Ectodermal cell (in vitro differentiated cells): ENCODE results near the gene G6PC2.
"Not testable (repeated sequence)": the region's sequence is repeated elsewhere in the genome, so short reads cannot be mapped to it uniquely, and the experiment has no call there.

ENCODE experiments used
- H3K27ac ChIP-seq: 2 replicates; pipeline ENCODE4 v1.7.0; 2013; ENCODE audit warnings: mild to moderate bottlenecking, low read depth, low read length; ENCODE audit not compliant: insufficient read depth, poor library complexity, severe bottlenecking
- H3K27me3 ChIP-seq: 2 replicates; pipeline ENCODE4 v1.7.0; 2013; ENCODE audit warnings: mild to moderate bottlenecking, low read length; ENCODE audit not compliant: insufficient read depth, control insufficient read depth, poor library complexity, severe bottlenecking
- H3K36me3 ChIP-seq: one replicate; pipeline ENCODE4 v1.7.0; 2013; ENCODE audit warnings: low read length; ENCODE audit not compliant: control insufficient read depth, insufficient read depth
- H3K4me1 ChIP-seq: one replicate; pipeline ENCODE4 v1.7.0; 2013; ENCODE audit warnings: low read length; ENCODE audit not compliant: control insufficient read depth, insufficient read depth
- H3K4me3 ChIP-seq: 2 replicates; pipeline ENCODE4 v1.7.0; 2013; ENCODE audit warnings: low read depth, low read length, control low read depth; ENCODE audit not compliant: insufficient read depth
- H3K9me3 ChIP-seq: 2 replicates; pipeline ENCODE4 v1.7.0; 2013; ENCODE audit warnings: mild to moderate bottlenecking, low read length, moderate library complexity; ENCODE audit not compliant: control insufficient read depth
- WGBS, 2 experiments: methylation state at CpG; one replicate each; pipeline ENCODE4 v1.1.7; 2013; ENCODE audit warnings: missing lambda C conversion rate in 2 of 2; 5-methylcytosine and 5-hydroxymethylcytosine counted together

The G6PC2 gene

DNA sequence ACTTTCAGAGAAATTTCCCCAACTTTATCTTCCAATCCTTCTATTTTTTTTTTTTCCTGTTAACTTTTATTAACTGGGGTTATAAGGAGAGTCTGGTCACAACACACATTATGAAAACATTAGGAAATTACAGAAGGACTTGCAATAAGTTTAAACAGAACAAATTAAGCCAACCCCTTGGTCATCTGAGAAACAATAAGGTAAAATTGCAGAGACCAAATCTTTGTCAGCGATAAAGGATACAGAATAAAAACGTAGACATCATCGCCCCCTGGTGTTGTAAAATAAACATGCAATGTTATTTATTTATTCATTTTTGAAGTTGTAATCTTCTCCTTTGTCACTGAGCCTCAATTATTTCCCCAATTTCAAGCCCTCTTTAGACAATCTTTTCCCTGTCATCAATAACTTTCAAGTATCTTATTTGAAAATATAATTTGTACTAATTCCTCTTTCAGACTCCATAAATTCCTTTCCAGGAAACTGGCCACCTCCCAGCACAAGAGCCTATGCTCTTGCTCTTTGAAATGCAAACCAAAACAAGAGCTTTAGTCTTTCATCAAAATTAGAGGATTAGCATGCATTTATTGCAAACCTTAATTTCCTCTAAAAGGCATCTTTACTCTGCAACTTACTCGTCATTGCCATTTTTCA is 19.5 kb downstream of the G6PC2 start:
- Histone ChIP-seq H3K36me3 (no peaks in the 10 kb centered on the region), H3K27ac (no peak overlapping the region), H3K4me3 (no peak overlapping the region), H3K4me1 (no peaks in the 10 kb centered on the region), H3K27me3 (no peaks in the 10 kb centered on the region), H3K9me3 (peaks cover under 1% of the 10 kb centered on the region)
- WGBS, 2 experiments, result 28 to 97% methylated on average over 1 to 4 of the region's 4 CpGs

DNA sequence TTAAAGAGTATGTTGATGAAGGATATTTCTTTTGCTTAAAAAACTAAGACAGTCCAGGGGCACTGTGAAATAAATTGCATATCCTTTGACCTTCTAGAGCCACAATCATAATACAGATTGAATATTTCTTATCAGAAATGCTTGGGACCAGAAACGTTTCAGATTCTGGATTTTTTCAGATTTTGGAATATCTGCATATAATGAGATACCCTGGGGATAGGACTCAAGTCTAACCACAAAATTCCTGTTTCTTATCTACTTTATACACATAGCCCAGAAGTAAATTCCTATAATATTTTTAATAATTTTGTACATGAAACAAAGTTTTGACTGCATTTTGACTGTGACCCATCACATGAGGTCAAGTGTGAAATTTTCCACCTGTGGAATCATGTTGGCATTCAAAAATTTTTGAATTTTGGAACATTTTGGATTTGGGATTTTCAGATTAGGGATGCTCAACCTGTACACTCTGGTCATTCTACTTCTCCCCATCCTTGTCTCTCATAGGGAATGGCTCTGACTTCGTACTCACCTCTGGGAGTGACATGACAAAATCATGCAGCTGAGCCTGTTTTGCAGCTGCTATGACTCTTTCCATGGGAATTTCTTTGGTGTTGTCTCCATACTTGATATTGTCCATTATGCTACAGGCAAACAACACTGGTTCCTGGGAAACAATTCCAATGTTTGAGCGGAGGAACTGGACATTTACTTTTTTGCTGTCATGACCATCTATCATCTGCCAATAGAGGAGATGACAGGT is 25.7 kb downstream of the G6PC2 start:
- Histone ChIP-seq H3K36me3 (no peaks in the 10 kb centered on the region), H3K4me1 (no peaks in the 10 kb centered on the region), H3K9me3 (no peaks in the 10 kb centered on the region), H3K27me3 (no peaks in the 10 kb centered on the region), H3K27ac (no peak overlapping the region), H3K4me3 (no peak overlapping the region)
- 93 to 94% methylated on average over 2 to 3 of the region's 3 CpGs for WGBS, 2 experiments

DNA sequence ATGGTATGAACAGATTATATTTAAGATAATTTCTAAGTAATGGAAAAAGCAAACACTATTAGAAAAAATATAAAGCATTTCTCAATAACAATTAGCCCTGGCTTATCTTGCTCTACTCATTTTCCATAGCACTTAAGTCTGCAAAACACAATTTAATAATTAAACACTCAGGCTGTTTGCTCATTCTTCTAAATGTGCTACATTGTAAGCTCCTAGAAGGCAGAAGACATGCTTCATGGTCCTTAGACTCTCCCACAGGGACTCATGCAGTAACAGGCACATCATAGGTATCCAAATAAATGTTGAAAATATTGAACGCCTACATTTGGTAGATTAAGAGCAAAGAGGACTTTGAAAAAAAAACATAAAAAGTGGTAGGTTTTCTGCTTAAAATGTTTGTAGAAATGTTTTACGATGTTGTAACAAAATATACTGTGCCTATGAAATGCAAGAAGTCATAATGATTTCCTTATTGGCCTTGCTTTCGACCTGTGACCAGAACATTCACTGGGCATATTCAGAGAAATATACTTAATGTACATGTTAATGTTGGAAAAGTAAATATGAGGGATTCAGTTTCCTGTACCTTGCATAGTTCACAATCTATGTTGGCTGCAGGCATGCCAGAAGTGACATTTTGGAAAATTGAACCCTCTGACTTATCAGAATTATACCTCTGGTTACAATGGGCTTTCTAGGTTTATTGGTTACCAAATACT is 27.2 kb downstream of the G6PC2 start:
- Histone ChIP-seq H3K4me3 (no peak overlapping the region), H3K27ac (no peak overlapping the region), H3K27me3 (no peaks in the 10 kb centered on the region), H3K4me1 (no peaks in the 10 kb centered on the region), H3K9me3 (no peaks in the 10 kb centered on the region), H3K36me3 (no peaks in the 10 kb centered on the region)
- WGBS, 2 experiments, result 94 to 96% methylated on average over 3 of the region's 3 CpGs

DNA sequence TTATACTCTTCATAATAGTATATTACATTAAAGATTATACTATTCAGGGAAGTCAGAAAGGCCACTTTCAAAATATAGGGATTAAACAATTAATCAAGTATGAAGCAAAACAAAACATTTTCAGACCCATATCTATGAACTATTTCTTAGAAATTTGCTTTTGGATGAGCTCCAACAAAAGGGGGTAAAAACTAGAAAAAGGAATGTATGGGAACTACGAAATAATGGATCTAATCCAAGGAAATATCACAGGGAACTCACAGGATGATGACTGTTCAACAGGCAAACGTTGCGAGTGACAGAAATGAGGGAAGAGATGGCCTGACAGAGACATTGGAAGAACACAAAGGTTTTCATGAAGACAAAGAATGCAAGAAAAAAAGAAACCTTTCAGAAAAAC is 27.9 kb downstream of the G6PC2 start:
- Histone ChIP-seq H3K4me3 (no peak overlapping the region), H3K27me3 (no peaks in the 10 kb centered on the region), H3K36me3 (no peaks in the 10 kb centered on the region), H3K27ac (no peak overlapping the region), H3K4me1 (no peaks in the 10 kb centered on the region), H3K9me3 (no peaks in the 10 kb centered on the region)
- 90 to 91% methylated on average over 3 of the region's 3 CpGs for WGBS, 2 experiments

DNA sequence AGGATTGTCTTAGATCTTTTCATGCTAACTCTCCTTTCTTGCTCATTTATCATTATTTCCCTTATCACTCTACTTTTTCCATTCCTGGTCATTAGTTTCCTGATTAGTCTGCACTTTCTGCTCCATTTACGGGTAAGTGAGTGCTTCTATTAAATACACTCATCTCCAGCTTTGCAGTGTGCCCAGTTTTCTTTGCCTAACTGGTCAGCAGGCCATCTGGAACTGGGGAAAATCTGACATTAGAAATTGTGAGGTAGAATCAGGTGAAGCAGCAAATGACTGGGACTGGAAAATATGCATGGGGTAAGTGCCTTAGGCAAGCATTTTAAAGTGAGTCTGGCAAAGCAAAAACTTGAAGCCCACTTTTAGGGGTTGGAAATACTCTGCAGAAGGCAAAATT is 29.2 kb downstream of the G6PC2 start:
- Histone ChIP-seq H3K27ac (no peak overlapping the region), H3K4me3 (no peak overlapping the region), H3K36me3 (no peaks in the 10 kb centered on the region), H3K9me3 (no peaks in the 10 kb centered on the region), H3K27me3 (no peaks in the 10 kb centered on the region), H3K4me1 (no peaks in the 10 kb centered on the region)
- 93 to 100% methylated on average over 1 of the region's 1 CpG for WGBS, 2 experiments

DNA sequence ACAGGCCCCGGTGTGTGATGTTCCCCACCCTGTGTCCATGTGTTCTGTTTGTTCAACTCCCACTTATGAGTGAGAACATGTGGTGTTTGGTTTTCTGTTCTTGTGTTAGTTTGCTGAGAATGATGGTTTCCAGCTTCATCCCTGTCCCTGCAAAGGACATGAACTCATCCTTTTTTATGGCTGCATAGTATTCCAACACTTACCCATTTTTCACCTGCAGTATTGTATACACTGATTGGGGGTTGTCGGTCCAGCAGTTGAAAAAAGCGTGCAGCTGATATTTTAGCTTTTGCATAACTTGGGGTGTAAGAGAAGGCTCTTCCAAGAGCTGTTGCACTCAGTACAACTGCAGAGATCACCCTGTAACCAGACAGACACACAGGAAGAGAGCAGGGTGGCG is 31.1 kb downstream of the G6PC2 start:
- not testable (repeated sequence) for H3K27ac ChIP-seq, H3K9me3 ChIP-seq, H3K27me3 ChIP-seq, H3K4me3 ChIP-seq, H3K36me3 ChIP-seq, H3K4me1 ChIP-seq
- 87 to 93% methylated on average over 4 of the region's 4 CpGs for WGBS, 2 experiments

DNA sequence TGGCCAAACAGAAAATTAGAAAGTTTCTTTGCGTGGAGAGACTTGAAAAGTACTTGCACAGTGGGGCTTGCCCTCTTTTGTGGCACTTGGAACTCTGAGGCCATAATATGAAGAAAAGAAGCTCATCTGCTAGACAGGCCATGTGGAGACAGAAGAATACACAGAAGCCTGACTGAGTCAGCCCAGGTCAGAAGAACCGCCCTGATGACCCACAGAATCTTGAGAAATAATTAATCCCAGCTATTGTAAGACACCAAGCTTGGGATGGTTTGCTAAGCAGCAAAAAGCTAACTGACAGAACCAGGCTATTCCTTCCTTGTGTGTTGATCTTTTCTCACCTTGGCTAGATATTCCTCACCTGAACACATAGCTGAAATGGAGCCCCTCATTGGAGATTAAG is 33.7 kb downstream of the G6PC2 start:
- Histone ChIP-seq H3K36me3 (no peaks in the 10 kb centered on the region), H3K4me1 (no peaks in the 10 kb centered on the region), H3K27me3 (no peaks in the 10 kb centered on the region), H3K27ac (no peak overlapping the region), H3K9me3 (no peaks in the 10 kb centered on the region), H3K4me3 (no peak overlapping the region)
- WGBS, 2 experiments, result 91 to 96% methylated on average over 2 of the region's 2 CpGs

DNA sequence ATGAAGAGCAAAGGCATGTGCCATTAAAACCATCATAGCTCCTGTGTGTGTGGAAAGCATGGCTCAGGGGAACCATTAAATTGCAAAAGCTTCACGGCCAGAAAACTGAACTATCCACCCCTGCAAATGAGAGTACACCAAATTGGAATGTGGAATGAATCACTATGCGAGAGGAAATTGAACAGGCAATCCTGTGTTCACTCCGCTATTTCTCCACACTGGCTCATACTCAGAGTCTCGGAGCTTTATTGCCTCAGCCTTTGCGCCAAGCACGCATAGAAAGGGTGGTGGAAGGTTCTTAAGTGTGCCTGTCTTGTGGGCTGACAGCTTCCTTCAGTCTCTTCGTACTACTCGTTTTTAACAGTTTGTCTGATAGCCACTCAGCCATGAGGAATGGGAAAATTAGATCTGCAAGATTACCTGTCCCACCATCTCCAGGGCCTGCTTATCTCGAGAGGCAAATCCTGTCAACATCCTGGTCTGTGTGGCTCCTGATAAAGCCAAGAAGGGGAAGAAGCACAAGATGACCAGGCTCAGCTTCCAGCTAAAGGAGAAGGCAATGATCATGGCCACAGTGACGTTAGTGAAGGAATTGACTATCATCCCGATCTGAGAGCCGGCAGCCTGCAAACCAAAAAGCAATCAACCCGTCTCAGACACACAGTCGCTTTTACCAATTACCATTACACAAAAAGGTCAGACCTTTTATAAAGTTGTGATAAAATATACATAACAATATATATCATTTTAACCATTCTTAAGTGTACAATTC is 34.9 kb downstream of the G6PC2 start:
- Histone ChIP-seq H3K4me3 (no peak overlapping the region), H3K36me3 (no peaks in the 10 kb centered on the region), H3K27me3 (no peaks in the 10 kb centered on the region), H3K27ac (no peak overlapping the region), H3K4me1 (no peaks in the 10 kb centered on the region), H3K9me3 (no peaks in the 10 kb centered on the region)
- 92% methylated on average over 14 of the region's 14 CpGs for WGBS, 2 experiments

DNA sequence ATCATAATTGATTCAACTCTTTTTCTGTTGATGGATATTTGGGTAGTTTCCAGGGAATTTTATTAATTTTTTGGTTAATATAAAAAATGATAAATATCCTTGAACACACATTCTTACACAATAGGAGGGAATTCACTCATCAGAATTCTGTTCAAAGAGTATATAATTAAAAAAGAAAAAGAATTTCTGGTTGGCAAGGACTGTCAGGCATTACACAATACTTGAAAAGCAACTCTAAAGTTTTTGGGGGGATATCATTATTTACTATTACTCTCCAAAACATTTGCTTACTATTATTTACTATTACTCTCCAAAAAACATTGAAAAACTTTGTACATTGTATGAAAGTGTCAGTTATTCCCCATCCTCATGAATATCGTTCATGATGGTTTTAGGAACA is 38.0 kb downstream of the G6PC2 start:
- Histone ChIP-seq H3K9me3 (no peaks in the 10 kb centered on the region), H3K4me3 (no peak overlapping the region), H3K4me1 (no peaks in the 10 kb centered on the region), H3K27me3 (no peaks in the 10 kb centered on the region), H3K27ac (no peak overlapping the region), H3K36me3 (no peaks in the 10 kb centered on the region)
- no CpG with 5 or more reads among the region's 1 CpG for WGBS, 2 experiments

DNA sequence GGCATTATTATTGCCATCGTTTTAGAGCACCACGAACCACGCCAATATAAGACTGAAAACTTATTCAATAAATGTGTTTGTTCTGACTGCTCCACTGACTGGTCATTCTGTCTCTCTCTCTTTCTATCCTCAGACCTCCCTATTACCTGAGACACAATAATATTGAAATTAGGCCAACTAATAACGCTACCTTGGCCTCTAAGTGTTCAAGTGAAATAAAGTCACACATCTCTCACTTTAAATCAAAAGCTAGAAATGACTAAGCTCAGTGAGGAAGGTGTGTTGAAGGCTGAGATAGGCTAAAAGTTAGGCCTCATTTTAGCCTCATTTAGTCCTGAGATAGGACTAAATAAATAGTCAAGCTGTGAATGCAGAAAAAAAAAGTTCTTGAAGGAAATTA is 38.8 kb downstream of the G6PC2 start:
- WGBS, 2 experiments, result 89 to 100% methylated on average over 2 to 4 of the region's 4 CpGs
- H3K9me3 ChIP-seq, result no peaks in the 10 kb centered on the region
- no peaks in the 10 kb centered on the region for H3K27me3 ChIP-seq
- H3K4me1 ChIP-seq, result no peaks in the 10 kb centered on the region
- no peaks in the 10 kb centered on the region for H3K36me3 ChIP-seq
- no peak overlapping the region for H3K27ac ChIP-seq
- H3K4me3 ChIP-seq, result no peak overlapping the region
